ENCODE measurements around the gene PALD1. TPM values are rescaled to one million over a fixed set of nuclear protein-coding genes. Genes with fewer than 3 reads are reported as not detected.

PALD1 gene
- total and polyA plus RNA-seq, 2 of the 4 experiments (the other 2 are of a cell fraction) = 0.12 to 0.18 TPM

DNA sequence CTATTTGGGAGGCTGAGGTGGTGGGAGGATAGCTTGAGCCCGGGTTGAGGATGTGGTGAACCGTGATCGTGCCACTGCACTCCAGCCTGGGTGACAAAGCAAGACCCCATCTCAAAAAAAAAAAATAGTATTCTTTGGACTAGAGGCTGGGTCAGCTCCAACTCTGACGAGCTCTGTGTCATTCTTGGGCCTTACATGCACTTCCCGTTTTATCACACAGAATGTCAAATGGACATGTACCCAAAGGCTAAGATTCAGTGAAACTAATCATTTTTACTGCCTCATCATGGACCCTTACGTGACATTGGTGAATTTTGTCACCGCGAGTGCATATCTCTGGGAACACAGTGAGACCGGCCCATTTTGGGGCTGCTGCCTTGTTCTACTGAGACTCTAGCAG is 27.3 kb downstream of the PALD1 start (continued):
- no peak for TF ChIP-seq SMC3 (IDR thresholded peaks at IDR 0.05; ENCODE audit: low read depth, low read length)
- no peak for TF ChIP-seq RCOR1 (IDR thresholded peaks at IDR 0.05; ENCODE audit: insufficient replicate concordance, low read length)
- TF ChIP-seq MXI1 (IDR thresholded peaks at IDR 0.05; ENCODE audit: borderline replicate concordance, low read depth, low read length) = no peak
- no peak for TF ChIP-seq POLR2A (IDR thresholded peaks at IDR 0.05; ENCODE audit: low read depth, low read length)

DNA sequence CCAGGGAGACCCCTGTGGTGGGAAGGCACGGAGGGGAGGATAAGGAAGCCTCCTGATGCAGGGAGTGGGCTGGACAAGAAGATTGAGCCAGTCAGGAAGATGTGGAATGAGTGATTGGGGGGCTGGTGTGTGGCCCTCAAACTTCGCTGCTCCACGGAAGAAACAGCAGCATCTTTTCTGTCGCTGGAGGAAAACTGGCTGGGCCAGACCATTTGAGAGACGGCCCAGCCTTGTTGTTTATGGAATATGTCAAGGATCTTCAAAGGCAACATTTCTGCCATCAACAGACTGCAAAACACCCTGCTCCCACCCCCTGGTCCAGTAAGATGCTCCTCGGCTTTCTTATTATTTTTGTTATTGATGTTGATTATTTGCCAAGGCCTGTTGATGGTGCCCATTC is 29.4 kb downstream of the PALD1 start:
- ChIA-PET POLR2A (ENCODE audit: unreplicated experiment) (no interaction called here), CTCF (no interaction called here)
- H2BK5ac ChIP-seq (ENCODE audit: low read depth, low read length, poor library complexity, severe bottlenecking) = no peak overlapping the region
- H2AK9ac ChIP-seq (replicated peaks; ENCODE audit: low read depth, low read length, poor library complexity) = no peak overlapping the region
- no peak overlapping the region for H3K9ac ChIP-seq (ENCODE audit: low read depth, low read length)
- dilution Hi-C loops (cut with HindIII; ENCODE audit: low sequenced_read_pairs, unreplicated experiment) (no loop called here), intact Hi-C loops (cut with micrococcal nuclease) (no loop called here), in situ Hi-C loops (cut with MboI; ENCODE audit: low sequenced_read_pairs) (no loop called here)
- H2BK120ac ChIP-seq (ENCODE audit: low read depth, low read length) = no peak overlapping the region
- WGBS, 2 experiments (ENCODE audit: extremely low coverage in 2 of 2, insufficient read length in 1 of 2) = no CpG with 5 or more reads among the region's 6 CpGs
- H2AFZ ChIP-seq (replicated peaks; ENCODE audit: low read length, poor library complexity) = no peak overlapping the region
- no peak overlapping the region for H2BK15ac ChIP-seq (ENCODE audit: low read depth, low read length)
- H2BK20ac ChIP-seq (ENCODE audit: low read depth, low read length) = no peak overlapping the region
- BruUV-seq (replicated peaks) = no TSS peak
- H2AK5ac ChIP-seq (ENCODE audit: low read depth, low read length) = no peak overlapping the region
- H4K91ac ChIP-seq (ENCODE audit: insufficient read depth, low read depth, low read length) = no peak overlapping the region
- H3K56ac ChIP-seq (ENCODE audit: extremely low read depth, insufficient read depth, low read length) = no peak overlapping the region
- ATAC-seq (ENCODE audit: low read depth) (no peak), DNase-seq (no peak)
- H3K27me3 ChIP-seq (ENCODE audit: control insufficient read depth, insufficient read depth, low read length) = peaks cover 11% of the 10 kb centered on the region
- no peaks in the 10 kb centered on the region for H3K79me1 ChIP-seq (ENCODE audit: low read depth in 1 of 2, low read length in 2 of 2)
- H3K36me3 ChIP-seq (ENCODE audit: control insufficient read depth, insufficient read depth, low read length) = no peaks in the 10 kb centered on the region
- no peak overlapping the region for H3K23ac ChIP-seq (ENCODE audit: low read depth, low read length)
- H3K4me3 ChIP-seq (ENCODE audit: insufficient read depth, low read depth, low read length) = no peak overlapping the region
- H4K5ac ChIP-seq (ENCODE audit: low read depth, low read length) = no peak overlapping the region
- H3K9me3 ChIP-seq (ENCODE audit: control insufficient read depth, insufficient read depth, low read length) = no peaks in the 10 kb centered on the region
- H3K4me1 ChIP-seq (ENCODE audit: control insufficient read depth, insufficient read depth, low read length) = peaks cover 4% of the 10 kb centered on the region; the same call in 1 of the 2 replicates
- no peaks in the 10 kb centered on the region for H3K9me1 ChIP-seq (ENCODE audit: insufficient read depth, low read length)
- no peak overlapping the region for H4K8ac ChIP-seq (ENCODE audit: low read depth in 2 of 2, low read length in 2 of 2)
- no peak overlapping the region for H3K14ac ChIP-seq (replicated peaks; ENCODE audit: low read depth, low read length)
- no peaks in the 10 kb centered on the region for H4K20me1 ChIP-seq (ENCODE audit: insufficient read depth, low read length)
- H3K27ac ChIP-seq (ENCODE audit: insufficient read depth, low read length) = no peak overlapping the region
- no peak overlapping the region for H3K4ac ChIP-seq (ENCODE audit: low read depth, low read length)
- no peak overlapping the region for H3K4me2 ChIP-seq (ENCODE audit: low read depth, low read length)
- no peak overlapping the region for H3K18ac ChIP-seq (ENCODE audit: low read depth, low read length)
- TF ChIP-seq FOS (IDR thresholded peaks at IDR 0.05; ENCODE audit: low read depth, low read length) = no peak
- no peak for TF ChIP-seq RAD21 (IDR thresholded peaks at IDR 0.05; ENCODE audit: low read length)
- TF ChIP-seq RCOR1 (IDR thresholded peaks at IDR 0.05; ENCODE audit: insufficient replicate concordance, low read length) = no peak
- no peak for TF ChIP-seq CHD1 (IDR thresholded peaks at IDR 0.05; ENCODE audit: low read depth, low read length)
- TF ChIP-seq BHLHE40 (IDR thresholded peaks at IDR 0.05; ENCODE audit: low read depth, low read length) = no peak
- TF ChIP-seq NFE2L2 (IDR thresholded peaks at IDR 0.05; ENCODE audit: low read depth, low read length) = no peak
- TF ChIP-seq MAFK (IDR thresholded peaks at IDR 0.05; ENCODE audit: low read depth, low read length) = no peak
- no peak for TF ChIP-seq POLR2A (IDR thresholded peaks at IDR 0.05; ENCODE audit: low read depth, low read length)
- TF ChIP-seq, protein P1, sequence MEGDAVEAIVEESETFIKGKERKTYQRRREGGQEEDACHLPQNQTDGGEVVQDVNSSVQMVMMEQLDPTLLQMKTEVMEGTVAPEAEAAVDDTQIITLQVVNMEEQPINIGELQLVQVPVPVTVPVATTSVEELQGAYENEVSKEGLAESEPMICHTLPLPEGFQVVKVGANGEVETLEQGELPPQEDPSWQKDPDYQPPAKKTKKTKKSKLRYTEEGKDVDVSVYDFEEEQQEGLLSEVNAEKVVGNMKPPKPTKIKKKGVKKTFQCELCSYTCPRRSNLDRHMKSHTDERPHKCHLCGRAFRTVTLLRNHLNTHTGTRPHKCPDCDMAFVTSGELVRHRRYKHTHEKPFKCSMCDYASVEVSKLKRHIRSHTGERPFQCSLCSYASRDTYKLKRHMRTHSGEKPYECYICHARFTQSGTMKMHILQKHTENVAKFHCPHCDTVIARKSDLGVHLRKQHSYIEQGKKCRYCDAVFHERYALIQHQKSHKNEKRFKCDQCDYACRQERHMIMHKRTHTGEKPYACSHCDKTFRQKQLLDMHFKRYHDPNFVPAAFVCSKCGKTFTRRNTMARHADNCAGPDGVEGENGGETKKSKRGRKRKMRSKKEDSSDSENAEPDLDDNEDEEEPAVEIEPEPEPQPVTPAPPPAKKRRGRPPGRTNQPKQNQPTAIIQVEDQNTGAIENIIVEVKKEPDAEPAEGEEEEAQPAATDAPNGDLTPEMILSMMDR (conservative IDR thresholded peaks at IDR 0.05; ENCODE audit: low read depth, low read length) = no peak
- TF ChIP-seq, protein P2, sequence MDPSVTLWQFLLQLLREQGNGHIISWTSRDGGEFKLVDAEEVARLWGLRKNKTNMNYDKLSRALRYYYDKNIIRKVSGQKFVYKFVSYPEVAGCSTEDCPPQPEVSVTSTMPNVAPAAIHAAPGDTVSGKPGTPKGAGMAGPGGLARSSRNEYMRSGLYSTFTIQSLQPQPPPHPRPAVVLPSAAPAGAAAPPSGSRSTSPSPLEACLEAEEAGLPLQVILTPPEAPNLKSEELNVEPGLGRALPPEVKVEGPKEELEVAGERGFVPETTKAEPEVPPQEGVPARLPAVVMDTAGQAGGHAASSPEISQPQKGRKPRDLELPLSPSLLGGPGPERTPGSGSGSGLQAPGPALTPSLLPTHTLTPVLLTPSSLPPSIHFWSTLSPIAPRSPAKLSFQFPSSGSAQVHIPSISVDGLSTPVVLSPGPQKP (IDR thresholded peaks at IDR 0.05; ENCODE audit: borderline replicate concordance, low read depth, low read length) = no peak
- TF ChIP-seq, protein P3, sequence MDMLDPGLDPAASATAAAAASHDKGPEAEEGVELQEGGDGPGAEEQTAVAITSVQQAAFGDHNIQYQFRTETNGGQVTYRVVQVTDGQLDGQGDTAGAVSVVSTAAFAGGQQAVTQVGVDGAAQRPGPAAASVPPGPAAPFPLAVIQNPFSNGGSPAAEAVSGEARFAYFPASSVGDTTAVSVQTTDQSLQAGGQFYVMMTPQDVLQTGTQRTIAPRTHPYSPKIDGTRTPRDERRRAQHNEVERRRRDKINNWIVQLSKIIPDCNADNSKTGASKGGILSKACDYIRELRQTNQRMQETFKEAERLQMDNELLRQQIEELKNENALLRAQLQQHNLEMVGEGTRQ (IDR thresholded peaks at IDR 0.05; ENCODE audit: low read depth, low read length) = no peak
- no peak for TF ChIP-seq SMC3 (IDR thresholded peaks at IDR 0.05; ENCODE audit: low read depth, low read length)
- no peak for TF ChIP-seq RFX5 (IDR thresholded peaks at IDR 0.05; ENCODE audit: low read depth, low read length)
- no peak for TF ChIP-seq MXI1 (IDR thresholded peaks at IDR 0.05; ENCODE audit: borderline replicate concordance, low read depth, low read length)
- TF ChIP-seq CEBPB (IDR thresholded peaks at IDR 0.05; ENCODE audit: low read depth, low read length) = no peak

Measured in IMR-90 (cell line).